Kidney epithelial cell (primary cell): Measurements from ENCODE around the gene PIGK. TPM values are rescaled to one million over a fixed set of nuclear protein-coding genes. Genes with fewer than 3 reads are reported as not detected.

Experiments
- DNase-seq: peaks from one replicate; pipeline ENCODE4 v3.0.0-alpha.2; 2010; ENCODE audit warnings: low read depth
- H3K27me3 ChIP-seq: 2 replicates; pipeline ENCODE4 v1.6.0; 2011; ENCODE audit warnings: low read length; ENCODE audit not compliant: control insufficient read depth, insufficient read depth
- H3K36me3 ChIP-seq: 2 replicates; pipeline ENCODE4 v1.5.1; 2011; ENCODE audit warnings: low read length; ENCODE audit not compliant: control insufficient read depth, insufficient read depth
- H3K4me3 ChIP-seq: 2 replicates; pipeline ENCODE4 v1.5.1; 2011; ENCODE audit warnings: low read depth, mild to moderate bottlenecking, control low read depth, low read length
- CTCF ChIP-seq: IDR thresholded peaks from 2 replicates; pipeline ENCODE4 v1.5.1; 2011; ENCODE audit warnings: mild to moderate bottlenecking, moderate library complexity, low read length, control low read depth, inconsistent platforms; ENCODE audit not compliant: insufficient read depth, poor library complexity, severe bottlenecking
- total RNA-seq: library from RNA; depleted of rRNA; stranded (reverse); fragments of >200 nt; gene quantifications from 2 replicates; pipeline ENCODE4 v1.2.3, GENCODE V29; 2015

PIGK gene
- total RNA-seq, result 20.1 and 27.7 TPM in 2 replicates

- DNase-seq, result peak; percentile 68
- H3K4me3 ChIP-seq, result peak within 1 kb of the TSS; percentile 83
- H3K27me3 ChIP-seq, result no peaks in the 10 kb centered on the region
- H3K36me3 ChIP-seq, result no peaks in the 10 kb centered on the region
- TF ChIP-seq CTCF, result no peak
Observed at GRCh38 chr1:77219166-77219887, at the start of gene PIGK. PIGK (minus strand) TSS chr1:77219430; CDS start chr1:77219402, 28 bp downstream.

GRCh38 chr1:77267035-77267434 lies 47.8 kb upstream of the PIGK start:
- Histone ChIP-seq H3K4me3 (no peak overlapping the region), H3K36me3 (no peaks in the 10 kb centered on the region), H3K27me3 (no peaks in the 10 kb centered on the region)
- DNase-seq, result no peak
- TF ChIP-seq CTCF, result no peak

- no peak for TF ChIP-seq CTCF
- no peaks in the 10 kb centered on the region for H3K36me3 ChIP-seq
- H3K27me3 ChIP-seq, result no peaks in the 10 kb centered on the region
- DNase-seq, result no peak
- no peak overlapping the region for H3K4me3 ChIP-seq
Observed at GRCh38 chr1:77265180-77265579, 46.0 kb upstream of the PIGK start.

GRCh38 chr1:77263708-77264107 lies 44.5 kb upstream of the PIGK start:
- H3K27me3 ChIP-seq, result no peaks in the 10 kb centered on the region
- TF ChIP-seq CTCF, result no peak
- no peaks in the 10 kb centered on the region for H3K36me3 ChIP-seq
- H3K4me3 ChIP-seq, result no peak overlapping the region
- DNase-seq, result no peak

GRCh38 chr1:77253211-77253610 lies 34.0 kb upstream of the PIGK start:
- H3K4me3 ChIP-seq, result no peak overlapping the region
- no peak for DNase-seq
- no peaks in the 10 kb centered on the region for H3K36me3 ChIP-seq
- H3K27me3 ChIP-seq, result no peaks in the 10 kb centered on the region
- no peak for TF ChIP-seq CTCF

- Histone ChIP-seq H3K27me3 (no peaks in the 10 kb centered on the region), H3K36me3 (no peaks in the 10 kb centered on the region), H3K4me3 (no peak overlapping the region)
- no peak for DNase-seq
- no peak for TF ChIP-seq CTCF
Observed at GRCh38 chr1:77250126-77250525, 30.9 kb upstream of the PIGK start.
